AG04450 (cell line): ENCODE results near the gene NUDCD2. TPM values are rescaled to one million over a fixed set of nuclear protein-coding genes. Genes with fewer than 3 reads are reported as not detected.

ENCODE experiments used
- CTCF ChIA-PET: fragments of 300-600, 350-600 bp; formaldehyde crosslinking; extraction: SDS; loops from one replicate; lab custom pipeline; 2022; ENCODE audit warnings: antibody characterized with exemption, inconsistent platforms; lab: Charles Lee
- POLR2A ChIA-PET: fragments of 350-600 bp; formaldehyde crosslinking; extraction: SDS; loops from one replicate; lab custom pipeline; 2021; ENCODE audit warnings: antibody characterized with exemption, inconsistent platforms; lab: Yijun Ruan, JAX
- DNase-seq: peaks from one replicate; pipeline ENCODE4 v3.0.0-alpha.2; 2011; ENCODE audit warnings: low read depth, low spot score
- H3K27ac ChIP-seq: one replicate; pipeline ENCODE4 v1.5.1; 2012; ENCODE audit warnings: low read depth, low read length, control low read depth
- H3K27me3 ChIP-seq: one replicate; pipeline ENCODE4 v1.6.0; 2012; ENCODE audit warnings: low read length; ENCODE audit not compliant: control insufficient read depth, insufficient read depth
- H3K4me3 ChIP-seq: 2 replicates; pipeline ENCODE4 v1.5.1; 2011; ENCODE audit warnings: mild to moderate bottlenecking, low read depth, low read length, control low read depth
- H3K9me3 ChIP-seq: 2 replicates; pipeline ENCODE4 v1.5.1; 2012; ENCODE audit warnings: low read length; ENCODE audit not compliant: control insufficient read depth, insufficient read depth
- polyA plus RNA-seq: library from polyadenylated mRNA; depleted of rRNA; stranded (reverse); fragments of >200 nt; gene quantifications from 2 replicates; pipeline ENCODE4 v1.2.3, GENCODE V29; 2011
- TF ChIP-seq, protein P1 (sequence below): IDR thresholded peaks from 2 replicates; pipeline ENCODE4 v1.5.1; 2011; ENCODE audit warnings: low read depth, low read length, control low read depth, inconsistent platforms

The NUDCD2 gene
- polyA plus RNA-seq, 1 experiment, result 5.6 TPM

DNA sequence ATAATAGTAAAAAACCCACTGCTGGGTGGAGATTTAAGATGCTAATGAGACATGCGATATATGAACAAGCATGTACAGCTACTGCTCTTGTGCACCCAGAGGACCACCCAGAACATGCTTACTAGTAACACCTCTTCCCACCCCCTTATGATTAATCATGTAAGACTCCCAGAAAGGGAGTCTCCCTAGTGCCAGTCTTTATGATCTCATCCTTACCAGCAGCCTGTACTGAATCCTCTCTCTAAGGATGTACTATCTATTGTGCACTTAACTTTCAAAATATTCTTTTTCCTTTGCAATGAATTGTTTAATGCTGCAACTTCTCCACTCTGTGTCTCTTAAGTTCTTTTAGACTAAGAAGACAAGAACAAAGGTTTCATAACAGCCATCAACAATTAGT, 36.4 kb upstream of the NUDCD2 start:
- Histone ChIP-seq H3K27me3 (no peaks in the 10 kb centered on the region), H3K4me3 (no peak overlapping the region), H3K27ac (no peak overlapping the region), H3K9me3 (no peaks in the 10 kb centered on the region)
- TF ChIP-seq, protein P1, sequence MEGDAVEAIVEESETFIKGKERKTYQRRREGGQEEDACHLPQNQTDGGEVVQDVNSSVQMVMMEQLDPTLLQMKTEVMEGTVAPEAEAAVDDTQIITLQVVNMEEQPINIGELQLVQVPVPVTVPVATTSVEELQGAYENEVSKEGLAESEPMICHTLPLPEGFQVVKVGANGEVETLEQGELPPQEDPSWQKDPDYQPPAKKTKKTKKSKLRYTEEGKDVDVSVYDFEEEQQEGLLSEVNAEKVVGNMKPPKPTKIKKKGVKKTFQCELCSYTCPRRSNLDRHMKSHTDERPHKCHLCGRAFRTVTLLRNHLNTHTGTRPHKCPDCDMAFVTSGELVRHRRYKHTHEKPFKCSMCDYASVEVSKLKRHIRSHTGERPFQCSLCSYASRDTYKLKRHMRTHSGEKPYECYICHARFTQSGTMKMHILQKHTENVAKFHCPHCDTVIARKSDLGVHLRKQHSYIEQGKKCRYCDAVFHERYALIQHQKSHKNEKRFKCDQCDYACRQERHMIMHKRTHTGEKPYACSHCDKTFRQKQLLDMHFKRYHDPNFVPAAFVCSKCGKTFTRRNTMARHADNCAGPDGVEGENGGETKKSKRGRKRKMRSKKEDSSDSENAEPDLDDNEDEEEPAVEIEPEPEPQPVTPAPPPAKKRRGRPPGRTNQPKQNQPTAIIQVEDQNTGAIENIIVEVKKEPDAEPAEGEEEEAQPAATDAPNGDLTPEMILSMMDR, result no peak
- ChIA-PET CTCF (no interaction called here), POLR2A (no interaction called here)
- DNase-seq, result no peak

DNA sequence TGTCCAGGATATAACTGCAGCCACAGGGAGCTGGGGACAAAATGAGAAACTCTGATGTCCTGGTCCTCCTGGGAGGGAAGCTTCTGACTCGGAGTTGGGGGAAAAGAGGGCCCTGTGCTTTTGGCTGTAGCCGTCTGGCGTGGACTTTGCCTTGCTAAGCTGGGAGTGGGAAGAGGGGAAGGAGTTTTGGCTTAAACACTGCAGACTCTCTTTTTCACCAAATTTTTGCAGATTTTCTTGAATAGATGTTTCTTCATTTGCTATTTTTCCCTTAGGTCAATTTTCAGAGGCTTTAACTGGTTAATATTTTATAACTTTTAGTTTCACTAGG, 29.8 kb upstream of the NUDCD2 start:
- no peaks in the 10 kb centered on the region for H3K9me3 ChIP-seq
- H3K27ac ChIP-seq, result no peak overlapping the region
- POLR2A ChIA-PET, result no interaction called here
- TF ChIP-seq, protein P1, result no peak
- no peak overlapping the region for H3K4me3 ChIP-seq
- H3K27me3 ChIP-seq, result no peaks in the 10 kb centered on the region
- no peak for DNase-seq
- CTCF ChIA-PET, result interaction anchor here (0.7 to 2.3 kb wide), 6 partner anchors 9 to 20 kb away, joined by 3 to 10 read pairs (median 4); no protein-coding TSS in a partner anchor

DNA sequence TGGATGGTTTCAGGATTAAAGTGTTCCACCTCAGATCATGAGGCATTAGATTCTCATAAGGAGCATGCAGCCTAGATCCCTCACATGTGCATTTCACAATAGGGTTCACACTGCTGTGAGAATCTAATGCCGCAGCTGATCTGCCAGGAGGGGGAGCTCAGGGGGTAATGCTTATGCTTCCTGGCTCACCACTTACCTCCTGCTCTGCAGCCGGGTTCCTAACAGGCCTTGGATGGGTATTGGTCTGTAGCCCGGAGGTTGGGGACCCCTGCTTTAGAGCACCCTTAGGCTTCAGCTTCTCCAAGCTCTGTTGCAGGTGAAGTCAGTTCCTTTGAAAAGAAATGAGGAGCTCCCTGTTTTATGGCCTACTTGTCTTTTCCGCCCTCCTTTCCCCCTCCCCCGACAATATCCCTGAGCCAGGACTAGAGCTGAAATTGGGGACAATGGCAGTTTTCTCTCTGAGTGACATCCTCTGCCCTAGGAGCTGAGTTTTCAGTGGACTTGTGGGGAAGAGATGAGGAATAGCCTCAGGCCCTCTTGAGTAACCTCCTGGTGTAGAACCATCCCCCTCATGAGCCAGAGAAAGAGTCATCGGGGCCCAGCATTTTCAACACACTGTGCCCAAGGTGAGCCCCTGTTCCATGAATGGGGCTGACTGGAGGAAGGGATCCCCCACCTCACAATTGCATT, 29.3 kb upstream of the NUDCD2 start:
- no peak for DNase-seq
- POLR2A ChIA-PET, result no interaction called here
- Histone ChIP-seq H3K4me3 (no peak overlapping the region), H3K27ac (no peak overlapping the region), H3K27me3 (no peaks in the 10 kb centered on the region), H3K9me3 (no peaks in the 10 kb centered on the region)
- CTCF ChIA-PET, result interaction anchor here (0.6 to 2.3 kb wide), 8 partner anchors 9 to 81 kb away, joined by 3 to 10 read pairs (median 4); no protein-coding TSS in a partner anchor
- TF ChIP-seq, protein P1, result peak; percentile 42

DNA sequence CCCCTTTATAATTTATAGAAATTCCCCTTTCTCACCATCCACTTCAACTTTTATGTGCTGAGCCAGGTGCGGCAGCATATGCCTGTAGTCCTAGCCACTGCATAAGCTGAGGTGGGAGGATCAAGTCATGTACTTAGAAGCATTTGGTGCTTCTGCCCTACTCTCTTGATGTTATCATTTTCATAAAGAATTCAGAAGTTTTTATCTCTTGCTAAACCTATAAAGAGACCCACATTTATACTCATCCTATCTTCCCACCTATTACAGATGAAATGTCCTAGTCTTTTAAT, 19.0 kb upstream of the NUDCD2 start:
- TF ChIP-seq, protein P1, result no peak
- no peak overlapping the region for H3K4me3 ChIP-seq
- H3K27me3 ChIP-seq, result no peaks in the 10 kb centered on the region
- ChIA-PET CTCF (interaction anchor here (1.1 kb wide), 2 partner anchors 10 to 26 kb away, joined by 3 to 4 read pairs; partner anchors contain the start of gene MAT2B), POLR2A (no interaction called here)
- DNase-seq, result no peak
- H3K9me3 ChIP-seq, result no peaks in the 10 kb centered on the region
- no peak overlapping the region for H3K27ac ChIP-seq

DNA sequence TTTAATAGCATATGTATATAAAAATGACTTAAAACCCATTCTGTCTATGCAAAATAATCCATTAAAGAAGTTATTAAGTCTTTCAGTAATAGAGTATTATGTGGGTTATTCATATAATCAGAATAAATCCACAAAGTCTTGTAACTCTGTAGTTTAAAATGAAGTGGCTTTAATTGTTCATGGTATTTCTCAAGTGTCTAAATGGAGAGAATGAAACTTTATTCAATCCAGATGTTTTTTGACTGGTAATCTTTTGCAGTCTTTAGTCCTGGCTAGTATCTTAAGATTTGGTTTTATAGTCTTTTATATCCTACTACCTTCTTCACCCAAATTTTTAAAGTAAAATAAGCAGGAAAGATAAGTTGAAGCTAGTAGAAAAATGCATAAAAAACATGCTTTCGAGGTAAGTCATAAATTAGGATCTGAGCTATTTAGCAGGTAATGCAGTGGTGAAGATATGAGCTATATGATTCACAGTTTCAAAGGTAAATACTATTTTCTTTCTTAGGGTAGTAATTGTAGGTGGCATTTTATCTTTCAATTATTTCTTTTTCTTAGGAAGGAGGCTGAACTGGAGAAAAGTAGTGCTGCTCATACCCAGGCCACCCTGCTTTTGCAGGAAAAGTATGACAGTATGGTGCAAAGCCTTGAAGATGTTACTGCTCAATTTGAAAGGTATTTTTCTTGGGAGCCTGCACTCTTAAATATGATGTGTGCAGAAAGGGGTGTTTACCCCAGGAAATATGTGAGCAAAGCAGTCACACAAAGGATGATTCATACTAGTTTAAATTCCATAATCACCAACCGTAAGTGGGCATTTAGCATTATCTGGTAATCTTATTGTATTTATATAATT, 18.5 kb upstream of the NUDCD2 start:
- TF ChIP-seq, protein P1, result no peak
- no peaks in the 10 kb centered on the region for H3K27me3 ChIP-seq
- no peak overlapping the region for H3K27ac ChIP-seq
- H3K9me3 ChIP-seq, result no peaks in the 10 kb centered on the region
- POLR2A ChIA-PET, result no interaction called here
- no peak overlapping the region for H3K4me3 ChIP-seq
- CTCF ChIA-PET, result interaction anchor here (1.1 kb wide), 2 partner anchors 11 to 27 kb away, joined by 3 to 4 read pairs; partner anchors contain the start of gene MAT2B
- DNase-seq, result no peak
